GM19372 (cell line): ENCODE data around the gene ST3GAL3.
A peak's percentile ranks its signal among the peaks of the same experiment; 100 is the strongest.

Experiments used
- ATAC-seq: cut with Tn5 transposase; IDR thresholded peaks from one replicate; pipeline ENCODE4 v1.9.1; 2021; ENCODE audit warnings: mild to moderate bottlenecking, low read depth, moderate library complexity; ENCODE audit not compliant: unreplicated experiment

ST3GAL3 gene

GRCh38 chr1:43843684-43844083 is 136.3 kb downstream of the ST3GAL3 start:
- no peak for ATAC-seq

GRCh38 chr1:43844114-43844513 is 136.8 kb downstream of the ST3GAL3 start:
- no peak for ATAC-seq

- no peak for ATAC-seq
These were observed 140.0 kb downstream of the ST3GAL3 start for GRCh38 chr1:43847290-43847689.

- ATAC-seq, result no peak
These were observed 140.5 kb downstream of the ST3GAL3 start for GRCh38 chr1:43847882-43848281.

- no peak for ATAC-seq
These were observed 142.3 kb downstream of the ST3GAL3 start for GRCh38 chr1:43849670-43850069.

- ATAC-seq, result no peak
These were observed 143.4 kb downstream of the ST3GAL3 start for GRCh38 chr1:43850591-43851233.

- no peak for ATAC-seq
These were observed 144.4 kb downstream of the ST3GAL3 start for GRCh38 chr1:43851561-43852338.

- ATAC-seq, result peak; percentile 70
These were observed 146.0 kb downstream of the ST3GAL3 start for GRCh38 chr1:43853161-43853921.

- no peak for ATAC-seq
These were observed 147.1 kb downstream of the ST3GAL3 start for GRCh38 chr1:43854473-43854872.

GRCh38 chr1:43856188-43856587 is 148.9 kb downstream of the ST3GAL3 start:
- no peak for ATAC-seq

- no peak for ATAC-seq
These were observed 149.8 kb downstream of the ST3GAL3 start for GRCh38 chr1:43857163-43857562.

GRCh38 chr1:43858324-43858723 is 151.0 kb downstream of the ST3GAL3 start:
- no peak for ATAC-seq

- ATAC-seq, result no peak
These were observed 154.0 kb downstream of the ST3GAL3 start for GRCh38 chr1:43861337-43861736.

GRCh38 chr1:43861988-43862735 is 154.8 kb downstream of the ST3GAL3 start:
- no peak for ATAC-seq

- no peak for ATAC-seq
These were observed 157.0 kb downstream of the ST3GAL3 start for GRCh38 chr1:43864111-43865045.

GRCh38 chr1:43866201-43866600 is 158.9 kb downstream of the ST3GAL3 start:
- no peak for ATAC-seq

- ATAC-seq, result no peak
These were observed 160.8 kb downstream of the ST3GAL3 start for GRCh38 chr1:43867976-43868740.

GRCh38 chr1:43868741-43869067 is 161.4 kb downstream of the ST3GAL3 start:
- ATAC-seq, result no peak

- ATAC-seq, result no peak
These were observed 163.0 kb downstream of the ST3GAL3 start for GRCh38 chr1:43870306-43870705.
